ENCODE data around the gene TBC1D19.

DNA sequence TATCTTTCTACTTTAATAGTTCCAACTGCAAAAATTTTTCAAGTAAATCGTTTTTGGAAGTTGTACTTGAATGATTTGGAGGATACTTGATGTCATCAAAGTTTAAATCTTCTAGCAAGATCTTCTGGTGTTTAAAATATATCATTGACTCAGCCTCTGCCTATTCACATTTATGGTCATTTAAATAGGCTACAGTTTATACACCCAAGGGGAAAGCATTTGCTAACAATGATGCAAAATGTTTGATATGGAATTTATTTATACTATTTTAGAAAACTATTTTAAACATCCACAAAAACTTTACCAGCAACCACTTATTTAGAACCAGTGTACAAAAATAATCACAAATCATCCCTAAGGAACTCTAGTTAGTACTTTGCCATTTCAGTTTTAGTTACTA lies 153.5 kb downstream of the TBC1D19 start:
- no peak for TF ChIP-seq POLR2A (IDR thresholded peaks at IDR 0.05)
- TF ChIP-seq CTCF (IDR thresholded peaks at IDR 0.05): no peak

All from thyroid gland (tissue), 4 donors.